ENCODE results near the gene CLN5. TPM values are rescaled to one million over a fixed set of nuclear protein-coding genes. Genes with fewer than 3 reads are reported as not detected.

CLN5 gene
- total RNA-seq, 1 experiment from 2014 or later = 18.7 TPM

DNA sequence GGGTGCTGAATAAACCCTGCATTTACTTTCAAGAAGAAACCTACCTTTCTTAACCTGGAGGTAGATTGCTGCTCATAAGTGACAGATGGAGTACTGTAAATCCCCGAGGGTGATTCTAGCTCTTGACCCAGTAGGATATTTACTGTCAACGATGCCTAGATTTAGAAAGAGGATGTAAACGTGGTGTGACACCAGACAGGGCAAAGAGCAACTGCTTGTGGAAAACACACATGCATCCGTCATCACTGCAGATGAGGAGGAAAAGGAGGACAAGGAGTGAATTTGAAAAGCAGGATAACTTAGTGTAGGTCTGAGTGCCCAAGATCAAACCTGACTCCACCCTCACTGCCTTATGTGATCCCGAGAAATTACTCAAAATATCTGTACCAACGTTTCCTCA lies 9.8 kb upstream of the CLN5 start:
- H3K9me2 ChIP-seq (replicated peaks; ENCODE audit: insufficient read depth, low read length) = no peaks in the 10 kb centered on the region
- H3K27me3 ChIP-seq (ENCODE audit: low read length) = no peaks in the 10 kb centered on the region
- H4K20me1 ChIP-seq (ENCODE audit: insufficient read depth, low read depth, low read length) = no peaks in the 10 kb centered on the region
- no peaks in the 10 kb centered on the region for H3K9me3 ChIP-seq (ENCODE audit: low read length)
- no peak overlapping the region for H3K4me2 ChIP-seq (ENCODE audit: low read depth, low read length, poor library complexity, severe bottlenecking)
- no peak for DNase-seq
- no peak overlapping the region for H3K27ac ChIP-seq (ENCODE audit: low read length)
- no peaks in the 10 kb centered on the region for H3K36me3 ChIP-seq (ENCODE audit: insufficient read depth, low read length)
- no peak overlapping the region for H2AFZ ChIP-seq (ENCODE audit: low read length)
- no peak overlapping the region for H3K9ac ChIP-seq (ENCODE audit: low read length)
- H3K79me2 ChIP-seq (ENCODE audit: low read length) = no peaks in the 10 kb centered on the region
- H3K4me3 ChIP-seq (ENCODE audit: low read length) = no peak overlapping the region
- peaks cover 15% of the 10 kb centered on the region for H3K4me1 ChIP-seq (ENCODE audit: low read length)

- H3K79me2 ChIP-seq (ENCODE audit: low read length) = no peaks in the 10 kb centered on the region
- H3K27ac ChIP-seq (ENCODE audit: low read length) = no peak overlapping the region
- H2AFZ ChIP-seq (ENCODE audit: low read length) = no peak overlapping the region
- H3K4me3 ChIP-seq (ENCODE audit: low read length) = no peak overlapping the region
- H3K27me3 ChIP-seq (ENCODE audit: low read length) = no peaks in the 10 kb centered on the region
- H3K9ac ChIP-seq (ENCODE audit: low read length) = no peak overlapping the region
- H4K20me1 ChIP-seq (ENCODE audit: insufficient read depth, low read depth, low read length) = no peaks in the 10 kb centered on the region
- no peaks in the 10 kb centered on the region for H3K9me2 ChIP-seq (replicated peaks; ENCODE audit: insufficient read depth, low read length)
- no peaks in the 10 kb centered on the region for H3K9me3 ChIP-seq (ENCODE audit: low read length)
- DNase-seq = no peak
- H3K4me2 ChIP-seq (ENCODE audit: low read depth, low read length, poor library complexity, severe bottlenecking) = no peak overlapping the region
- peaks cover 11% of the 10 kb centered on the region for H3K4me1 ChIP-seq (ENCODE audit: low read length)
- no peaks in the 10 kb centered on the region for H3K36me3 ChIP-seq (ENCODE audit: insufficient read depth, low read length)
Measured at GRCh38 chr13:76983676-76984075, 8.2 kb upstream of the CLN5 start.

DNA sequence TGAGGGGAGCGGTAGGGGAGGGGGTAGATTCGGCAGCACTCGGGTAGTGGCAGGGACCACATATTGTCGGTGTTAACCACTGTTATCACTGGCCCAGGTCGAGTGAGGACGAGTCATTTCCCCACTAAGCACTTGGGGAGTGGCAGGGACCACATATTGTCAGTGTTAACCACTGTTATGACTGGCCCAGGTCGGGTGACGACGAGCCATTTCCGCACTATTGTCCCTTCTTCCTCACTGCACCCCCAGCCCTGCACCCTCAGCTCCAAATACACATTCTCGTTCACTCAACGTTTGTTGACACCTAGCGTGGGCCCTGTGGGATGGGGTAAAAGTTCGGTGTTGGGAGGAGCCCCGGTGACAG lies 467 bp upstream of the CLN5 start:
- DNase-seq = no peak
- H3K79me2 ChIP-seq (ENCODE audit: low read length) = peaks cover 27% of the 10 kb centered on the region
- peak overlapping the region; percentile 95 for H3K4me3 ChIP-seq (ENCODE audit: low read length)
- no peaks in the 10 kb centered on the region for H3K27me3 ChIP-seq (ENCODE audit: low read length)
- no peaks in the 10 kb centered on the region for H3K9me2 ChIP-seq (replicated peaks; ENCODE audit: insufficient read depth, low read length)
- H3K36me3 ChIP-seq (ENCODE audit: insufficient read depth, low read length) = no peaks in the 10 kb centered on the region; the same call in 1 of the 2 replicates
- H2AFZ ChIP-seq (ENCODE audit: low read length) = peak overlapping the region; percentile 95
- H3K9me3 ChIP-seq (ENCODE audit: low read length) = no peaks in the 10 kb centered on the region
- peaks cover 25% of the 10 kb centered on the region for H3K4me1 ChIP-seq (ENCODE audit: low read length)
- H3K9ac ChIP-seq (ENCODE audit: low read length) = peak overlapping the region; percentile 92
- no peak overlapping the region for H3K27ac ChIP-seq (ENCODE audit: low read length)
- peak overlapping the region; percentile 94 for H3K4me2 ChIP-seq (ENCODE audit: low read depth, low read length, poor library complexity, severe bottlenecking)
- no peaks in the 10 kb centered on the region for H4K20me1 ChIP-seq (ENCODE audit: insufficient read depth, low read depth, low read length)

GRCh38 chr13:76992548-76993001 lies 694 bp downstream of the CLN5 start:
- Histone ChIP-seq H3K9me2 (replicated peaks; ENCODE audit: insufficient read depth, low read length) (no peaks in the 10 kb centered on the region), H3K9ac (ENCODE audit: low read length) (peak overlapping the region; percentile 92), H3K36me3 (ENCODE audit: insufficient read depth, low read length) (peaks cover 2% of the 10 kb centered on the region; the same call in 1 of the 2 replicates), H3K27ac (ENCODE audit: low read length) (peak overlapping the region; percentile 38; the same call in 1 of the 2 replicates), H3K4me1 (ENCODE audit: low read length) (peaks cover 25% of the 10 kb centered on the region), H4K20me1 (ENCODE audit: insufficient read depth, low read depth, low read length) (no peaks in the 10 kb centered on the region), H2AFZ (ENCODE audit: low read length) (peak overlapping the region; percentile 84; the same call in 1 of the 2 replicates), H3K4me3 (ENCODE audit: low read length) (peak overlapping the region; percentile 95), H3K27me3 (ENCODE audit: low read length) (no peaks in the 10 kb centered on the region), H3K4me2 (ENCODE audit: low read depth, low read length, poor library complexity, severe bottlenecking) (peak overlapping the region; percentile 94), H3K79me2 (ENCODE audit: low read length) (peaks cover 27% of the 10 kb centered on the region), H3K9me3 (ENCODE audit: low read length) (no peaks in the 10 kb centered on the region)
- DNase-seq = peak; percentile 53

DNA sequence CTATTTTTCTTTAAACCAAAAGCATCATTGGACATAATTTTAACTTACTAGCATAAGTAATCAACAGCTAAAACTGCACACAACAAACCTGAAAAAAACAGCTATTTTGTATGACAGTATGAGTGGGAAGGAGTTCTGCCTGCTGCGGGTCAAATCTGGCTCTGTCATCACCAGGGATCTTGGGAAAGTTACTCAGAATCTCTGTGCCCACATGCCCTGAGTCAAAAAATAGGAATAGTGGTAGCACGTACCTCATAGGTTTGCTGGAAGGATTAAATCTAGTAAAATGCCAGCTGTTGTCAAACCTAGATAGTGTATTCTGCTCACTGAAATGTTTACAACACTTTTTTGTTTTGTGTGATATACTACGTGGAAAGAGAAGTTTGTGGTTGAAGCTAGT lies 1.1 kb downstream of the CLN5 start:
- Histone ChIP-seq H2AFZ (ENCODE audit: low read length) (no peak overlapping the region), H3K27ac (ENCODE audit: low read length) (no peak overlapping the region), H3K79me2 (ENCODE audit: low read length) (peaks cover 27% of the 10 kb centered on the region), H3K4me1 (ENCODE audit: low read length) (peaks cover 25% of the 10 kb centered on the region), H3K36me3 (ENCODE audit: insufficient read depth, low read length) (peaks cover 7% of the 10 kb centered on the region; the same call in 1 of the 2 replicates), H3K27me3 (ENCODE audit: low read length) (no peaks in the 10 kb centered on the region), H3K9ac (ENCODE audit: low read length) (peak overlapping the region; percentile 92), H4K20me1 (ENCODE audit: insufficient read depth, low read depth, low read length) (no peaks in the 10 kb centered on the region), H3K4me3 (ENCODE audit: low read length) (peak overlapping the region; percentile 95), H3K9me3 (ENCODE audit: low read length) (no peaks in the 10 kb centered on the region), H3K9me2 (replicated peaks; ENCODE audit: insufficient read depth, low read length) (no peaks in the 10 kb centered on the region), H3K4me2 (ENCODE audit: low read depth, low read length, poor library complexity, severe bottlenecking) (peak overlapping the region; percentile 94)
- DNase-seq = no peak

DNA sequence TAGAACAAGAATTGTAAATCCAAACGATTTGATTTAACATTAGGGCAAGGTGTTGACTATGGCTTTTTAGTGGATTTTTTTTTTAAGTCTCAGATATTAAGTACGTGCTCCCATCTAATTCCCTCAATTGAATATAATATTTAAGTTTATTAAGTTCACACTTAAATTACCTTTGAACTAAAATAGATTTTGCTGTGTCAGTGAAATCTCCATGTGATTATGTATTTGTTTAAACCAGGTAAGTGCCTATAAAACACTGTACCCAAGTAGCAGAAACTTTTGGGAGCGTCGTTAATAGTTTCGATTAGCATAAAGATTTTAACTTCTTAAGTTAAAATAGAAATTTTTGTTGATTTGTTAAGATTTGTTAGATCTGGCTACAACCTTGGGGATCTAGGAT lies 1.6 kb downstream of the CLN5 start:
- H3K27ac ChIP-seq (ENCODE audit: low read length) = no peak overlapping the region
- H3K4me1 ChIP-seq (ENCODE audit: low read length) = peaks cover 28% of the 10 kb centered on the region
- H3K4me3 ChIP-seq (ENCODE audit: low read length) = peak overlapping the region; percentile 95
- H3K79me2 ChIP-seq (ENCODE audit: low read length) = peaks cover 27% of the 10 kb centered on the region
- no peaks in the 10 kb centered on the region for H4K20me1 ChIP-seq (ENCODE audit: insufficient read depth, low read depth, low read length)
- H3K9me3 ChIP-seq (ENCODE audit: low read length) = no peaks in the 10 kb centered on the region
- H3K9me2 ChIP-seq (replicated peaks; ENCODE audit: insufficient read depth, low read length) = no peaks in the 10 kb centered on the region
- no peaks in the 10 kb centered on the region for H3K27me3 ChIP-seq (ENCODE audit: low read length)
- H3K4me2 ChIP-seq (ENCODE audit: low read depth, low read length, poor library complexity, severe bottlenecking) = peak overlapping the region; percentile 94
- H3K36me3 ChIP-seq (ENCODE audit: insufficient read depth, low read length) = peaks cover 11% of the 10 kb centered on the region; the same call in 1 of the 2 replicates
- no peak overlapping the region for H2AFZ ChIP-seq (ENCODE audit: low read length)
- no peak for DNase-seq
- H3K9ac ChIP-seq (ENCODE audit: low read length) = peak overlapping the region; percentile 92; the same call in 1 of the 2 replicates

- Histone ChIP-seq H3K9ac (ENCODE audit: low read length) (no peak overlapping the region), H3K4me3 (ENCODE audit: low read length) (no peak overlapping the region), H3K27me3 (ENCODE audit: low read length) (no peaks in the 10 kb centered on the region), H3K4me1 (ENCODE audit: low read length) (peaks cover 29% of the 10 kb centered on the region), H3K9me3 (ENCODE audit: low read length) (no peaks in the 10 kb centered on the region), H4K20me1 (ENCODE audit: insufficient read depth, low read depth, low read length) (no peaks in the 10 kb centered on the region), H3K36me3 (ENCODE audit: insufficient read depth, low read length) (peaks cover 18% of the 10 kb centered on the region; the same call in 1 of the 2 replicates), H3K9me2 (replicated peaks; ENCODE audit: insufficient read depth, low read length) (no peaks in the 10 kb centered on the region), H2AFZ (ENCODE audit: low read length) (no peak overlapping the region), H3K79me2 (ENCODE audit: low read length) (peaks cover 27% of the 10 kb centered on the region), H3K27ac (ENCODE audit: low read length) (no peak overlapping the region), H3K4me2 (ENCODE audit: low read depth, low read length, poor library complexity, severe bottlenecking) (no peak overlapping the region)
- no peak for DNase-seq
Measured at GRCh38 chr13:76994281-76994680, 2.4 kb downstream of the CLN5 start.

DNA sequence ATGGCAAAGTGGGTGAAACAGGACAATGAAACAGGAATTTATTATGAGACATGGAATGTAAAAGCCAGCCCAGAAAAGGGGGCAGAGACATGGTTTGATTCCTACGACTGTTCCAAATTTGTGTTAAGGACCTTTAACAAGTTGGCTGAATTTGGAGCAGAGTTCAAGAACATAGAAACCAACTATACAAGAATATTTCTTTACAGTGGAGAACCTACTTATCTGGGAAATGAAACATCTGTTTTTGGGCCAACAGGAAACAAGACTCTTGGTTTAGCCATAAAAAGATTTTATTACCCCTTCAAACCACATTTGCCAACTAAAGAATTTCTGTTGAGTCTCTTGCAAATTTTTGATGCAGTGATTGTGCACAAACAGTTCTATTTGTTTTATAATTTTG lies 8.6 kb downstream of the CLN5 start:
- Histone ChIP-seq H3K4me1 (ENCODE audit: low read length) (peaks cover 17% of the 10 kb centered on the region), H3K79me2 (ENCODE audit: low read length) (peaks cover 19% of the 10 kb centered on the region), H3K4me3 (ENCODE audit: low read length) (no peak overlapping the region), H3K27me3 (ENCODE audit: low read length) (no peaks in the 10 kb centered on the region), H3K9me3 (ENCODE audit: low read length) (no peaks in the 10 kb centered on the region), H2AFZ (ENCODE audit: low read length) (no peak overlapping the region), H3K36me3 (ENCODE audit: insufficient read depth, low read length) (peaks cover 38% of the 10 kb centered on the region), H4K20me1 (ENCODE audit: insufficient read depth, low read depth, low read length) (no peaks in the 10 kb centered on the region), H3K9ac (ENCODE audit: low read length) (no peak overlapping the region), H3K9me2 (replicated peaks; ENCODE audit: insufficient read depth, low read length) (no peaks in the 10 kb centered on the region), H3K4me2 (ENCODE audit: low read depth, low read length, poor library complexity, severe bottlenecking) (no peak overlapping the region), H3K27ac (ENCODE audit: low read length) (no peak overlapping the region)
- no peak for DNase-seq
